ENCODE results near the gene PEX7.
"Not testable (repeated sequence)": the region's sequence is repeated elsewhere in the genome, so short reads cannot be mapped to it uniquely, and the experiment has no call there.

PEX7 gene

DNA sequence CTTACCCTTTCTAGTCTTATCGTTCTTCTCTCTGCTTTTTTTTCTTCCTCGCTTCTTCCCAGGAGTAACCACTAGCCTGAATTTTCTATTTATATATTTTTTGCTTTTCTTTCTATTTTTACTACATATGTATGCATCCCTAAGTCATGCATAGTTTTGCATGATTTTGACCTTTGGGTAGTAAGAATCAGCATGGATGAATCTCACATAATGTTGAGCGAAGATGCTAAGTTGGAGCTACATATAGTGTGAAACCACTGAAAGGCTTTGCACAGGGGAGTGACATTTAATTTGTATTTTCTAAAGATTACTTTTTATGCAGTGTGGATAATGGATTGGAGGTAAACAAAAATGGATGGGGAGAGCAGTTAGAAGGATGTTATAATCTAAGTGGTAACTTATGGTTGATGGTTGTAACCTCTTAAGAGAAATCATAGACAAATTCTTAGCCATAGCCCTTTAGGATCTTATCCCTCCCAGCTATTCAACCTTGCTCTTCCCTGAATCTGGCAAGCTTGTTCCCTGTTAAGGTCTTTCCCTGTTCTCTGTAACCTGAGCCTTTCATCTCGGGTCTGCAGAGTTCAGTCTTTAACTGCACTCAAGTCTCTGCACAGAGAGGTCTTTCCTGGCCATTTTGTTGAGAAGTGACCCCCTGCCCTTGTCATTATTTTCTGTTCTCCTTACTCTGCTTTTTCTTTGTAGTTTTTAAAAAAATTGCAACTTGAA is 18.0 kb downstream of the PEX7 start:
- no peak for DNase-seq (ENCODE audit: low spot score)

- DNase-seq (ENCODE audit: low spot score): no peak
Measured at GRCh38 chr6:136843210-136843609, 20.8 kb downstream of the PEX7 start.

GRCh38 chr6:136846046-136846445 is 23.7 kb downstream of the PEX7 start:
- peak; percentile 33 for DNase-seq (ENCODE audit: low spot score)

DNA sequence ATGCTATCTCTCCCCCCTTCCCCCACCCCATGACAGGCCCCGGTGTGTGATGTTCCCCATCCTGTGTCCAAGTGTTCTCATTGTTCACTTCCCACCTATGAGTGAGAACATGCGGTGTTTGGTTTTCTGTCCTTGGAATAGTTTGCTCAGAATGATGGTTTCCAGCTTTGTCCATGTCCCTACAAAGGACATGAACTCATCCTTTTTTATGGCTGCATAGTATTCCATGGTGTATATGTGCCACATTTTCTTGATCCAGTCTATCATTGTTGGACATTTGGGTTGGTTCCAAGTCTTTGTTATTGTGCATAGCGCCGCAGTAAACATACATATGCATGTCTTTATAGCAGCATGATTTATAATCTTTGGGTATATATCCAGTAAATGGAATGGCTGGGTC is 24.1 kb downstream of the PEX7 start:
- not testable (repeated sequence) for DNase-seq (ENCODE audit: low spot score)

DNA sequence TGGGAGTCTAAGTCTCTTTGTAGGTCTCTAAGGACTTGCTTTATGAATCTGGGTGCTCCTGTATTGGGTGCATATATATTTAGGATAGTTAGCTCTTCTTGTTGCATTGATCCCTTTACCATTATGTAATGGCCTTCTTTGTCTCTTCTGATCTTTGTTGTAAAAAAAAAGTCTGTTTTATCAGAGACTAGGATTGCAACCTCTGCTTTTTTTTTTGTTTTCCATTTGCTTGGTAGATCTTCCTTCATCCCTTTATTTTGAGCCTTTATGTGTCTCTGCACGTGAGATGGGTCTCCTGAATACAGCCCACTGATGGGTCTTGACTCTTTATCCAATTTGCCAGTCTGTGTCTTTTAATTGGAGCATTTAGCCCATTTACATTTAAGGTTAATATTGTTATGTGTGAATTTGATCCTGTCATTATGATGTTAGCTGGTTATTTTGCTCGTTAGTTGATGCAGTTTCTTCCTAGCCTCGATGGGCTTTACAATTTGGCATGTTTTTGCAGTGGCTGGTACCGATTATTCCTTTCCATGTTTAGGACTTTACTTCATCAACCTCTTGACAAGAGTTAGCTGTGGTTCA is 27.7 kb downstream of the PEX7 start:
- DNase-seq (ENCODE audit: low spot score): not testable (repeated sequence)

GRCh38 chr6:136859430-136859829 is 37.0 kb downstream of the PEX7 start:
- no peak for DNase-seq (ENCODE audit: low spot score)

GRCh38 chr6:136860043-136860442 is 37.7 kb downstream of the PEX7 start:
- DNase-seq (ENCODE audit: low spot score): no peak

GRCh38 chr6:136862662-136863061 is 40.3 kb downstream of the PEX7 start:
- DNase-seq (ENCODE audit: low spot score): no peak

- no peak for DNase-seq (ENCODE audit: low spot score)
Measured at GRCh38 chr6:136863752-136864151, 41.4 kb downstream of the PEX7 start.

DNA sequence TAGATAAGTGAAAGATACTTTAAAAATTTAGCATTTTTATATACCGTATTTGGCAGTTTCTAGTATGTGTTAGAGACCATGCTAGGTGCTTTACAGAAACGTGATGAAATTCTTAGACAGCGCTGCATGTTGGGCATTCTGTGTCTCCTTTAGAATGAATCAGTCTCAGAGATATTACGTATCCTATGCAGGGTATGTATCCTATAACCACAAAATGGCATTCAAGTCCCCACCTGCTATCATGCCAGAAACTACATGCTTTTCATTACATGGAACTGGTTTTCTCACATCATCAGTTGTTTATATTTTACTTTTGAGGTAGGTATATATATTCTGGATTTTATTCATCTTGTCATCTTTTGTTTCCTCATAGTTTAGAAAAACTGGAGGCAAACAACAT is 42.3 kb downstream of the PEX7 start:
- no peak for DNase-seq (ENCODE audit: low spot score)

- peak; percentile 11 for DNase-seq (ENCODE audit: low spot score)
Measured at GRCh38 chr6:136866872-136867416, 44.6 kb downstream of the PEX7 start.

DNA sequence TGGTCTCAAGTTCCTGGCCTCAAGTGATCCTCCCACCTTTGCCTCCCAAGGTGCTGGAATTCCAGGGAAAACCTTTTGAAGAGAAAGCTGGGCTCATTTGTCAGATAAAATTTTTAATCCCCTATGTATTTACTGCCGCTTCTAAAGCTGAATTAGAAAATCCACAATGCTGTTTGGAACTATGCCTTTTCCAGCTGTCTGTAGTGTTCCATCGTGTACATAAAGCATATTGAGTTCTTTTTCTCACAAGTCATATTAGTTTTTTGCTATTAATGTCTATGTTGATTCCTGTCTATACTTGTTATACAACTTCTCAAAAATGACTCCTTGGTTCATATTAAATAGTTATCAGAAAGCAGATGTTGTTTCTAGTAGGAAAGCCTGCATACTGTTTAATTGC is 47.1 kb downstream of the PEX7 start:
- DNase-seq (ENCODE audit: low spot score): no peak

DNA sequence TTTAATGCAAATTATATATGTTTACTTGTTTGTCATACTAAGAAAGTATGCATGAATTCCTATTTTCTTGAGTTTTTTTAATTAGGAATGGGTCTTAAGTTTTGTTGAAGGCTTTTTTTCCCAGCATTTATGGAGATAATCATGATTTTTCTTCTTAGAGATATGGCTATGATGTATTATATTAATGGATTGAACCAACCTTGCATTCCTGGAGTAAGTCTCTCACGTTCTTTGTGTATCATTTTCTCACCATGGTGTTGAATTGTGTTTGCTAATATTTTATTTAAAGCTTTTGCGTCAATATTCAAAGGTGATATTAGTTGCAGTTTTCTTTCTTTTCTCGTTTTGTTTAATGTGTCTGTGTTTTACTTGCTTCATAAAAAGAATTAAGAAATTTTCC is 51.4 kb downstream of the PEX7 start:
- no peak for DNase-seq (ENCODE audit: low spot score)

- not testable (repeated sequence) for DNase-seq (ENCODE audit: low spot score)
Measured at GRCh38 chr6:136876469-136876868, 54.1 kb downstream of the PEX7 start.

DNA sequence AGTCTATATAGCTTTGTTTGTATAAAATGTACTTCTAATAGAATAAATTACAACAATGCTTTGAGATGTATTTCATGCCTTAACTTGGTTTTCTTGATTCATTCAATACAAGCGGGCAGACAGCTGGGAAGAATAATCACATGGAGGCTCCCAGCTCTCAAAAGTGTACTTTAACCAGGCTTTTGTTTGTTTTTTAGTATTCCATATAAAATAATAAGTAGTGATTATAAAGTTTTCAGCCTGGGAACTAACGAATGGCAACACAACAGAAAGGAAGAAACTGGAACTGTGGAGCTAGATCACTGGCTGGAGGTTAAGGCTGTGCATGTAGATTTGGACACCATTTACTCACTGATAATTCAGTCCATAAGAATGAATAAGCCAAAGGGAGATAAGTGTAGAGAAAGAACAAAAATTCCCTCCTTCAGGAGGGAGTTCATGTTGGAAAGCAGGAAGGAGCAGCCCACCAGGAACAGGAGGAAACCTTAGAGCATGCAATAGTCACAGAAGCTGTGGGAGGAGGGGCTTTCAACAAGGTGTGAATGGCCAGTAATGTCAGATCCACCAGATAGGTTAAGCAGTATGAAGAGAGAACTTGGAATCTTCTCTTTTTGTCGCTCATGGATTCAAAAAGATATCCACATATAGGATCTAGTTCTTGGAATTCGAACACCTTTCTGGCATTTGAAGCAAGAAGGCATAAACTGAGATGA is 58.5 kb downstream of the PEX7 start:
- no peak for DNase-seq (ENCODE audit: low spot score)

DNA sequence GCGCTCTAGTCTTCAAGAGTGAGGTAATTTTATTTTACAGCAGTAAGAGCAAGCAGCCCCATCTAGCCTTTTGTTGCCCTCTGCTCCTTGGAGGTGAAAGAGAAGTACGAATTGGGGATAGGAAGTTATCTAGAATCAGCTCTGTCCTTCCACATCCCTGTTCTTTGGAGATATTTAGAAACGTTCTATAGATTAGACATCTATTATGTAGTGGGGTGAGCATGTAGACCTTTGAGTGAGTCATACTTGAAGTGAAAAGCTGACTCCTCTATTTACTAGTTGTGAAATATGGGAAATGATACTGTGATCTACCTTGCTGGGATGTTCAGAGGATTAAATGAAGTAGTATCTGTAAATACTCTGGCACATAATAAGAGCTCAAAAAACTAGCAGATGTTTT is 63.7 kb downstream of the PEX7 start:
- no peak for DNase-seq (ENCODE audit: low spot score)

DNA sequence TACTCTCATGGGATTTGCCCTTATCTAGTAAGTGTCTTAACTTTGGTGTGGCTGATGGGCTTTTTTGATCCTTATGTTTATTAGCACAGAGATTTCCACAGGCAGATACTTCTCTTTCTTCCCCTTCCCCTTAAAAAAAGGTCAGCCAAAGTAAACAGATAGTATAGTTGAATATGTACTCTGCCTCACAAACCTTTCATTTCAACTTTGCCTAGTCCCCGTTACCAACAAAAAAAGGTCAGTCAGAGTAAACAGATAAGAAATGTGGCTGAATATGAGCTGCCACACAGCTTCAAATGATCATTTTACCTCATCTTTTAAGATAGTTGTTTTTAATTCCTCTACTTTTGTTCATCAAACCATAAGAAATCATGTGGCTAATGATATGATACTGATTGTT is 65.6 kb downstream of the PEX7 start:
- DNase-seq (ENCODE audit: low spot score): no peak

- no peak for DNase-seq (ENCODE audit: low spot score)
Measured at GRCh38 chr6:136889271-136890193, 67.1 kb downstream of the PEX7 start.

DNA sequence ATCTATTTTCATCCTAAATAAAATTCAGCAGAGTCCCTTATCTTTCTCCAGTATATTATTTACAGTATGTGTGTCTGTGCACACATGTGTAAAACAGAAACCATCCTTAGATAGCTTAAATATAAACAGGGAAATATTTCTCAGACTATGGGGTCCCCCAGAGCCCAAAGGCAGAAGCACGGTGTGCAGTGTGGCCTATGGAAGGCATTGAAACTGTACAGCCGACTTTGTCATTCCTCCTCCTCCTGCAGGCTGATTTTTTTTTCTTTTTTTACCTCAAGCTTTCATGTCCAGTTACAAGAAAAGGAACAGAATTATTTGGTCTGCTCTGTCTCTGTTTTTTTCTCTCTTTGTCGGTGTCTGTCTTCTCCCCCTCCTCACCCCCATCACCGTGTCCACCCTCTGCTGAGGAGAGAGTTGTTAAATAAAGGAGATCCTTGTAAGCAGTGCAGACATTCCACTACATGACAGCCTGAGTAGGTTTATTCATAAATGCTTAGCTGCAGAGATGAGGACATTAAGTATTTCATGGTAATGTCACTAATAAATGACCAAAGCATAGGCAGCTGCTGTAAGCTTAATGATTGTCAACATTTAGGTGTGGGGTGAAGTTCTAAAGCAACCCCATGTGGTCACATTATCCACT is 67.9 kb downstream of the PEX7 start:
- no peak for DNase-seq (ENCODE audit: low spot score)

DNA sequence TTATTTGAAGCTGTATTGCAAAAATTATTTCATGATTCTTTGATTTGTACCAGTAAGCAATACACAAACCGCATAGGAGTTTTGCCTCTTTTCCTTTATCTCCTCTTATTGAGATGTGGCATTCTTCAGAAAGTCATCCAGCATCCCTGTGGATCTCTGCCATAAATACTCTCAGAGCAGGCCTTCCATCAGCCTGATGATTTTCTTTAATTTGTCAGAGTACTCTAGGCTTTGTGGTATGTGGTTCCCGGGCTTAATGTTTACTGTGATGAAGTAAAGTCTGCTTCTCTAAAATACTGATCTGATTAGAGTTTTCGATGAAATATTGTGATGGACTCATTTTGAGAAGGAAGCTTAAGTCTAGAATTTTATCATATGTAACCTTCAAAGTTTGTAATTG is 68.6 kb downstream of the PEX7 start:
- no peak for DNase-seq (ENCODE audit: low spot score)

GRCh38 chr6:136893187-136893586 is 70.8 kb downstream of the PEX7 start:
- DNase-seq (ENCODE audit: low spot score): no peak

Measured in AG20443 (cell line).